Heart right ventricle (tissue), 16 donors: ENCODE results near the gene CGN. TPM values are rescaled to one million over a fixed set of nuclear protein-coding genes. Genes with fewer than 3 reads are reported as not detected.

Experiments used
- ATAC-seq, 8 donors: fragments of 200-7000 bp; cut with Tn5 transposase; one replicate each; pipeline ENCODE4 v1.9.1; 2020; ENCODE audit warnings: mild to moderate bottlenecking in 8 of 8, moderate library complexity in 8 of 8, moderate number of reproducible peaks in 1 of 8
- DNase-seq, 2 donors: peaks; one replicate each; pipeline ENCODE4 v3.0.0-alpha.2; 2020
- H3K27ac ChIP-seq, 10 donors: fragments of 200-600 bp; sonication (generic) in 2 of 10; one replicate each; pipeline versions ENCODE4 v1.5.0 to v1.8.0; 2020 to 2022; ENCODE audit warnings: mild to moderate bottlenecking in 3 of 10
- H3K27me3 ChIP-seq, 7 donors: fragments of 200-600 bp; one replicate each; pipeline ENCODE4 v1.8.0; 2021 to 2022; ENCODE audit warnings: mild to moderate bottlenecking in 2 of 7
- H3K36me3 ChIP-seq, 9 donors: fragments of 200-600 bp; sonication (generic) in 1 of 9; one replicate each; pipeline versions ENCODE4 v1.5.0 to v1.8.0; 2020 to 2022; ENCODE audit warnings: mild to moderate bottlenecking in 2 of 9
- H3K4me1 ChIP-seq, 9 donors: fragments of 200-600 bp; sonication (generic) in 1 of 9; one replicate each; pipeline versions ENCODE4 v1.5.0 to v1.8.0; 2020 to 2022; ENCODE audit warnings: mild to moderate bottlenecking in 4 of 9
- H3K4me3 ChIP-seq, 10 donors: fragments of 200-600 bp; sonication (generic) in 2 of 10; one replicate each; pipeline versions ENCODE4 v1.5.0 to v1.8.0; 2020 to 2022; ENCODE audit warnings: mild to moderate bottlenecking in 7 of 10, moderate library complexity in 2 of 10
- H3K9me3 ChIP-seq, 11 donors: fragments of 200-600 bp in 10 of 11; sonication (generic) in 2 of 11; one replicate each; pipeline versions ENCODE4 v1.5.0 to v1.8.0; 2013 to 2022; ENCODE audit warnings: mild to moderate bottlenecking in 2 of 11, control low read depth in 1 of 11, moderate library complexity in 1 of 11
- WGBS, 2 donors: extraction: QIAGEN DNeasy Blood & Tissue Kit; methylation state at CpG; one replicate each; pipeline ENCODE4 v1.1.7; 2013; ENCODE audit warnings: inconsistent platforms in 1 of 2; 5-methylcytosine and 5-hydroxymethylcytosine counted together
- intact Hi-C, 10 donors: fragments of 100-400 bp; cut with DNase I; formaldehyde crosslinking; loops; one replicate each; pipeline versions ENCODE4 v1.11.1 to v1.14.2; 2022
- polyA plus RNA-seq, 2 donors: library from polyadenylated mRNA; stranded (reverse); fragments of 200-250 nt; gene quantifications; one replicate each; pipeline ENCODE4 v1.2.3, GENCODE V29; 2013
- total RNA-seq, 10 donors: library from RNA; stranded (reverse); fragmentation: NEBNext Ultra II Directional in 3 of 10; extraction: Animal tissue kit (Norgen Biotek cat#: 25700) in 3 of 10; gene quantifications; one replicate each; pipeline versions ENCODE4 v1.2.1 to v1.2.4, GENCODE V29; 2021 to 2023
- TF ChIP-seq, protein P1 (sequence below), 9 donors: fragments of 200-600 bp; sonication (generic) in 2 of 9; IDR thresholded peaks; one replicate each; pipeline versions ENCODE4 v1.5.0 to v1.8.0; 2021 to 2022; ENCODE audit warnings: antibody characterized with exemption in 9 of 9, mild to moderate bottlenecking in 5 of 9, moderate library complexity in 1 of 9
- donor health status: Arrhythmogenic right ventricular cardiomyopathy.
- donor health status: ischemic (EF 13 %, LVEDD 7.1; RV severe dilation, severe dysfunction).
- donor health status: healthy with polysubstance abuse.
- donor health status: DM: no; HTN: yes; CAD: no.
- donor health status: DM: no; HTN: no; CAD: no.
- donor health status: ischemic (EF 25% LVEDD 6.9; RV normal size, moderate dysfunction).
- donor health status: ischemic (EF 25% LVEDD 5.7; RV mildly dilated, moderate dysfunction).
- donor health status: healthy.
- donor health status: DM: yes; HTN: yes; CAD: no.
- donor health status: Ischemic cardiomyopathy.
- donor health status: ischemic (EF 35%, LVEDD 5.7; RV mildly dilated, moderate dysfunction).
- donor health status: nonischemic (EF 11% LVEDD 7.7; RV severe dilation, severe dysfunction).
- donor health status: DM: yes; HTN: yes; CAD: no.
- donor health status: PGD.
- donor health status: ischemic (EF 29% LVEDD 5.4; RV normal size, mild dysfunction).
- donor health status: nonischemic (EF 23%, LVEDD 6.1; RV moderate dilation, normal function).

Gene CGN
- total and polyA plus RNA-seq, 12 donors: 0.07 to 0.73 (median 0.27) TPM; not detected in 3

DNA sequence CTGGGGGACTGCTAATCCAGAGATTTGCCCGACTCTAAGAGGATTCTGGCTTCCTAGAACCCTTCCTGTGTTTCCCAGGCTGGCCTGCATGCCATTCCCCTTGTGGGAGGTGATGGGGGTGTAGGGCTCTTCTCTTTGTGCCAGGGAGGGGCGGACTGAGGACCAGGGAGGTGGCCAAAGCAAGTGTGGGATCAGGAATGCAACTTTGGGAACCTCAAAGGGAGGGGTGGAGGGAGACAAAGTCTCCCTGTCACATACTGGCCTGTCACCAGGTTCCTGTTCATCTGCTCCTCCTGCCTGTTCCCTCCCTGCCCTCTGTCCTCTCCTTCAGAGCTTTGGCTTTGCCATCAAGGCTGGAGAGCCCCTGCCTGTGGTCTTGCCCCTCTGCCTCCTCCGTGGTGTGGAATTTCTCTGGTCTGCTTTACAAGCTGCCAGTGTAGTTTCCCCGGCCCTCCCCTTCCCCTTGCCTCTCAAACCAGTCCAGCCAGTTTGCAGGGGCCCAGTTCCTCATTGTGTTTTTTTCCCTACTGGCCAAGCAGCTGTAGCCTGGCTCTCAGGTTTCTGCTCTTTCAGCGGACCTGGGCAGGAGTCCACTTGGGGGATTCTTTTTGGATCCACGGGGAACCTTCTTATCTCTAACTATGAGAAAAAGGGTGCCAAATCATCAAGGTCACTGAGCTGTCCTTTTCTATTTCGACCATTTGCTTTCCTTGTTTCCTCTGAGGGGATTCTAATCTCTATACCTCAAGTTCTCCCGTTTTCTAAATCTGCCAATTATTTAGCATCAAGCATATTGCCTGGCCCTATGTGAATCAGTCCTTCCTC, 1.8 kb downstream of the CGN start:
- no peaks in the 10 kb centered on the region for H3K9me3 ChIP-seq
- no peak for DNase-seq
- no peaks in the 10 kb centered on the region for H3K36me3 ChIP-seq
- H3K27ac ChIP-seq: no peak overlapping the region
- 62 to 66% methylated on average over 8 of the region's 8 CpGs for WGBS, 2 donors
- no peak overlapping the region for H3K4me3 ChIP-seq
- peaks cover 8 to 26% (median 16%) of the 10 kb centered on the region in 9 donors for H3K4me1 ChIP-seq
- TF ChIP-seq, protein P1, sequence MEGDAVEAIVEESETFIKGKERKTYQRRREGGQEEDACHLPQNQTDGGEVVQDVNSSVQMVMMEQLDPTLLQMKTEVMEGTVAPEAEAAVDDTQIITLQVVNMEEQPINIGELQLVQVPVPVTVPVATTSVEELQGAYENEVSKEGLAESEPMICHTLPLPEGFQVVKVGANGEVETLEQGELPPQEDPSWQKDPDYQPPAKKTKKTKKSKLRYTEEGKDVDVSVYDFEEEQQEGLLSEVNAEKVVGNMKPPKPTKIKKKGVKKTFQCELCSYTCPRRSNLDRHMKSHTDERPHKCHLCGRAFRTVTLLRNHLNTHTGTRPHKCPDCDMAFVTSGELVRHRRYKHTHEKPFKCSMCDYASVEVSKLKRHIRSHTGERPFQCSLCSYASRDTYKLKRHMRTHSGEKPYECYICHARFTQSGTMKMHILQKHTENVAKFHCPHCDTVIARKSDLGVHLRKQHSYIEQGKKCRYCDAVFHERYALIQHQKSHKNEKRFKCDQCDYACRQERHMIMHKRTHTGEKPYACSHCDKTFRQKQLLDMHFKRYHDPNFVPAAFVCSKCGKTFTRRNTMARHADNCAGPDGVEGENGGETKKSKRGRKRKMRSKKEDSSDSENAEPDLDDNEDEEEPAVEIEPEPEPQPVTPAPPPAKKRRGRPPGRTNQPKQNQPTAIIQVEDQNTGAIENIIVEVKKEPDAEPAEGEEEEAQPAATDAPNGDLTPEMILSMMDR (IDR thresholded peaks at IDR 0.05): no peak
- intact Hi-C loops: no loop called here
- H3K27me3 ChIP-seq: peaks cover 0 to 47% (median 32%) of the 10 kb centered on the region in 7 donors
- no peak for ATAC-seq

DNA sequence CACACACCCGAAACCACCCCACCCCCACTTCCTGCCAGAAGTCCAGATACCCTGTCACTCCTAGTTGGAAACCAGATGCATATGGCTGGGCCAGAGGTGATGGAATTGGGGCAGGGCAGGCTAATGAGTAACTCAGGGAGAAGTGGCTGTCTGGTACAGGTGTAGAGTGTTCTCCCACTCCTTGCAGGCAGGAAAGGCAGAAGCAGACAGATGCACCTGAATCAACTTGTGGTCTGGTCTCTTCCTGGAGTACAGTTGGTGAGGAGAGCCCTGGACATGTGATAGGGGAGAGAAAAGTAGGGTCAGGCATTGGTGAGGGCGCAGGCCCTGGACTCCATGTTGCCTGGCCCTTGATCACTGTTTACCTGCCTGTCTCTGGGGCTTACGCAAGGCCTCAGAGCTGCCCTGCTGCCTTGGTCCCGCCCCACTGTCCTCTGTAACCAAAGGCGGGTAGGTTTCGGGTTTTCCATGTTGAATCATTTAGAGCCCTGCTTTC, 2.5 kb downstream of the CGN start:
- H3K36me3 ChIP-seq: no peaks in the 10 kb centered on the region
- TF ChIP-seq, protein P1 (IDR thresholded peaks at IDR 0.05): no peak
- intact Hi-C loops: no loop called here
- no peak for DNase-seq
- WGBS, 2 donors: 87 to 90% methylated on average over 6 of the region's 6 CpGs
- no peak overlapping the region for H3K27ac ChIP-seq
- H3K4me1 ChIP-seq: peaks cover 8 to 26% (median 16%) of the 10 kb centered on the region in 9 donors
- no peaks in the 10 kb centered on the region for H3K9me3 ChIP-seq
- no peak for ATAC-seq
- peaks cover 0 to 47% (median 32%) of the 10 kb centered on the region in 7 donors for H3K27me3 ChIP-seq
- no peak overlapping the region for H3K4me3 ChIP-seq

DNA sequence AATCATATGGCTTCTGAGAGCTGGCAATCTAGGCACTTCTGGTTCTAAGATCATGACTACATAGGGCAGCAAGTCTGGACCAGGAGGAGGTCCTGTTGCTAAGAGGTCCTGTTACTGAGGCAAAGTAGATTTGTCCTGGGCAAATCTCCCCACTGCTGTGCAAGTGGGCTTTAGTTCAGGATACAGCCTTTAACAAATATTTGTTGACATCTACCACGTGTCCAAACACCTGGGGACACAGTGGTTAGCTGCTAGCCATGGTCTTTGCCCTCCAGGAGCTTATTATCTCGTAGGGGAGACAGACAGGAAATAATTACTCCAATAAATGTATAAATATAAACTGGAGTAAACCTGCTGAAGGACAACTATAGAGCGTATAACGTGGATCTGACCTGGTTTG, 3.2 kb downstream of the CGN start:
- no peaks in the 10 kb centered on the region for H3K9me3 ChIP-seq
- DNase-seq (no peak), ATAC-seq (no peak)
- 92% methylated on average over 4 of the region's 4 CpGs for WGBS, 2 donors
- intact Hi-C loops: no loop called here
- TF ChIP-seq, protein P1 (IDR thresholded peaks at IDR 0.05): no peak
- peaks cover 8 to 26% (median 16%) of the 10 kb centered on the region in 9 donors for H3K4me1 ChIP-seq
- no peak overlapping the region for H3K27ac ChIP-seq
- H3K36me3 ChIP-seq: no peaks in the 10 kb centered on the region
- peaks cover 0 to 45% (median 32%) of the 10 kb centered on the region in 7 donors for H3K27me3 ChIP-seq
- H3K4me3 ChIP-seq: no peak overlapping the region

DNA sequence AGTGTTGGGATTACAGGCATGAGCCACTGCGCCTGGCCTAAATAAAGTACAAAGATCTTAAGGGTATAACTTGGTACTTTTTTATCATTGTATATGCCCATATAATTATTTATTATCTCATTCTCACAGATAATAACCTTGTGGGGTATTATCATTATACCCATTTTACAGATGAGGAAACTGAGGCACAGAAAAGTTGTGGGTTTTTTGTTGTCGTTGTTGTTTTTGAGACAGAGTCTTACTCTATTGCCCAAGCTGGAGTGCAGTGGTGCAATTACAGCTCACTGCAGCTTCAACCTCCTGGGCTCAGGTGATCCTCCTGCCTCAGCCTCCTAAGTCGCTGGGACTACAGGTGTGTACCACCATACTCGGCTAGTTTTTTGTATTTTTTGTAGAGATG, 4.1 kb downstream of the CGN start:
- Histone ChIP-seq H3K4me1 (peaks cover 8 to 24% (median 16%) of the 10 kb centered on the region in 9 donors), H3K27me3 (peaks cover 0 to 43% (median 32%) of the 10 kb centered on the region in 7 donors), H3K36me3 (no peaks in the 10 kb centered on the region), H3K27ac (no peak overlapping the region), H3K9me3 (no peaks in the 10 kb centered on the region), H3K4me3 (no peak overlapping the region)
- DNase-seq: no peak
- 81 to 96% methylated on average over 4 of the region's 4 CpGs for WGBS, 2 donors
- TF ChIP-seq, protein P1 (IDR thresholded peaks at IDR 0.05): no peak
- no peak for ATAC-seq
- intact Hi-C loops: no loop called here
